GM10847 (cell line): ENCODE measurements around the gene GATD1.

ENCODE experiments used
- POLR2A ChIP-seq: IDR thresholded peaks from 2 replicates; pipeline ENCODE4 v1.6.1; 2011; ENCODE audit not compliant: insufficient read length; ENCODE audit errors: extremely low read depth

The GATD1 gene

GRCh38 chr11:777288-778255, at the start of gene GATD1:
Gene GATD1, minus strand, starts transcription at chr11:777487. Its CDS starts 25 bp downstream, at chr11:777462.
- TF ChIP-seq POLR2A, result peak; percentile 97

DNA sequence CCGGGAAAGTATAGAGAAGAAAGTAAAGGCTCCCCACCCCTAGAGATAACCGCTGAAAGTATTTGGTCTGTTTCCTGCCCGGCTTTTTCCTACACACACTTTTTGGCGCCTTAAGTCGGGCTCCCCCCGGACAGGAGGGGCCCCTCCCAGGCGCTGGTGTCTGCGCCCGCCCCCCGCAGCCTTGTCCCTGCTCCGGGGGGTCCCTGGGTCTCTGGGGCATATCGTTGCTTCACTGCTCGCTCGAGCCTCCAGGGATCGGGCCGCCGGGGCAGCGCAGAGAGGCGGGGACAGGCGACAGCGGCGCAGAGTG, 49.5 kb upstream of the GATD1 start:
- no peak for TF ChIP-seq POLR2A

DNA sequence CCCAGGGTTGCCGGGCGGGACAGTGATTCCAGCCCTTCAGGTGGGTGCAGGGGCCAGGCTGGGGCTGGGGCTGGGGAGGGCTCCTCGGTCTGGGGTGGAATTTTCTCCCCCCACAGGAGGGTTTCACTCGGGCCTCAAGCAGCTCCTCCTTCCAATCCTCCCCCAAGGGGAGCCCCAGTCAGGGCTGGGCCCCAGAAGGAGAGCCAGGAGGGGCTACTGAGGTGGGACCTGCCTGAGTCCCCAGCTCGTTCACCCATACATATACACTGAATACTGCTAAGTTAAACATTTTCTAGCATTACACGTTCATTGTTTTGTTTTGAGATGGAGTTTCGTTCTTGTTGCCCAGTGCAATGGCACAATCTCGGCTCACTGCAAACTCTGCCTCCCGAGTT, 48.9 kb upstream of the GATD1 start:
- no peak for TF ChIP-seq POLR2A

GRCh38 chr11:825366-826226, 48.3 kb upstream of the GATD1 start:
- no peak for TF ChIP-seq POLR2A

DNA sequence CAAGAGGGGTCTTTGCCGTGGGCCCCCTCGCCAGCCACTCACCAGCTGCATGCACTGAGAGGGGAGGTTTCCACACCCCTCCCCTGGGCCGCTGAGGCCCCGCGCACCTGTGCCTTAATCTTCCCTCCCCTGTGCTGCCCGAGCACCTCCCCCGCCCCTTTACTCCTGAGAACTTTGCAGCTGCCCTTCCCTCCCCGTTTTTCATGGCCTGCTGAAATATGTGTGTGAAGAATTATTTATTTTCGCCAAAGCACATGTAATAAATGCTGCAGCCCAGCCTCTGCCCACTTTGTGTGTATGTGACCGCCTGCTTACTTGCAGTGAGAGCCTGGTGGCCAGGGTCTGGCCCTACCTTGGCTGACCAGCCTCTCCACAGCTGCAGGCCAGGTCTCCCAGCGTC, 47.7 kb upstream of the GATD1 start:
- TF ChIP-seq POLR2A, result no peak

- TF ChIP-seq POLR2A, result no peak
Measured at GRCh38 chr11:824292-824880, 47.1 kb upstream of the GATD1 start.

GRCh38 chr11:823441-824291, 46.4 kb upstream of the GATD1 start:
- TF ChIP-seq POLR2A, result no peak

DNA sequence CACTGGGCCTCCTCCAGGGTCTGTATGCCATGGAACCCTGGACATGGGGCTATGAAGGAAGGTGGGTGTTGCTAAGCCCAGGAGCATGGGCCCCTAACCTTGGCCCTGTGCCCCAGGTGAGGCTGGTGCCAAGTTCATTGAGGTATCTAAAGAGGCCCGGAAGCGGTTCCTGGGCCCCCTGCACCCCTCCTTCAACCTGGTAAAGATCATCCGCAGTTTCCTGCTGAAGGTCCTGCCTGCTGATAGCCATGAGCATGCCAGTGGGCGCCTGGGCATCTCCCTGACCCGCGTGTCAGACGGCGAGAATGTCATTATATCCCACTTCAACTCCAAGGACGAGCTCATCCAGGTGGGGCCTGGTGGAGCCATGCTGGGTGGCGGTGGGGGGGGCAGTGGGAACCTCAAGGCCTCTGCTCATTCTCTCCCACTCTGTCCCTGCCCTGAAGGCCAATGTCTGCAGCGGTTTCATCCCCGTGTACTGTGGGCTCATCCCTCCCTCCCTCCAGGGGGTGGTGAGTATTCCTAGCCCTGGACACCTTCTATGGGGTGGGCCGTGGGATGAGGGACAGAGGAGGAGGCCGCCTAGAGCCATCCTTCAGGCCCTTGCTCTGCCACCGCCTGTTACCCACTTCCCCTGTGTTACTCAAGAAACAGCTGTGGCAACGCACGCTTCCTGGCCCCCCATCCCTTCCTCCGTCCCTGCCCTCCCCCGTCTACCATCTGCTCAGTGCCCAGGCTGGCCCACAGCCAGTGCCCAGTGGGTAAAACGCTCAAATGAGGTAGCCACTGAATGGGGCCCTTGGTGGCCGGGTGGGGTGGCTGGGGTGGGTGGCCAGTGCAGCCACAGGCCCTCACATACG, 44.5 kb upstream of the GATD1 start:
- TF ChIP-seq POLR2A, result no peak

GRCh38 chr11:820655-821511, 43.6 kb upstream of the GATD1 start:
- TF ChIP-seq POLR2A, result no peak

DNA sequence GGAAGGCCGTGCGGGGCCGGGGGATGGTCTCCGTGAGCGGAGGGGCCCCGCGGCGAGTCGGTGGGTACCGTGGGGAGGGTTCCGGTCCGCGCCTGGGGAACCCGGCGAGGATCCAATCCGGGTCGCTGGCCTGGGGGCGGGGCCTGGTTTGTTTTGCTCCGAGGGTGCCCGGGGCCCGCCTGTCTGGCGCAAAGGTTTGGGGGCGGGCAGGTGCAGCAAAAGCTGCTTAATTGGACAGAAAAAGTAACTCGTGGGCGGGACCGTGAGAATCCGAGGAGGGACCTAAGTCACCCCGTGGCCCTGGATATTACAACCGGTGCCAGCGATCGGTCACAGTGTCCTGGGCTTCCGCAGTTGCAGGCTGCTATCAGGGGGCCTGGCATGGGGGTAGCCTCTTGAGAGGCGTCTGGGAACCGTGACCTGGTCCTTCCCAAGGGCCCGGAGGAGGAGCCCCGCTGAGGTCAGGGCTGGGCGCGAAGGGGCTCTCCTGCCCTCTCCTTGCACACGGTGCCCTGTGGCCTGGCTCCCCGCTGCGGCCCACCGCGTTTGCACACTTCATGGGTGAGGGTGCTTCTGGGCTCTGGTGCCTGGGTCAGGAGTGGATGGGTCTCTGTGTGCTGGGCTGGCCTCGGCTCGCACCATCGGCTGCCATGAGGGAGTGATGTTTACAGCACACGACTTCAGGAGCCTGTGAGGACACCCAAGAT, 42.8 kb upstream of the GATD1 start:
- TF ChIP-seq POLR2A, result no peak

DNA sequence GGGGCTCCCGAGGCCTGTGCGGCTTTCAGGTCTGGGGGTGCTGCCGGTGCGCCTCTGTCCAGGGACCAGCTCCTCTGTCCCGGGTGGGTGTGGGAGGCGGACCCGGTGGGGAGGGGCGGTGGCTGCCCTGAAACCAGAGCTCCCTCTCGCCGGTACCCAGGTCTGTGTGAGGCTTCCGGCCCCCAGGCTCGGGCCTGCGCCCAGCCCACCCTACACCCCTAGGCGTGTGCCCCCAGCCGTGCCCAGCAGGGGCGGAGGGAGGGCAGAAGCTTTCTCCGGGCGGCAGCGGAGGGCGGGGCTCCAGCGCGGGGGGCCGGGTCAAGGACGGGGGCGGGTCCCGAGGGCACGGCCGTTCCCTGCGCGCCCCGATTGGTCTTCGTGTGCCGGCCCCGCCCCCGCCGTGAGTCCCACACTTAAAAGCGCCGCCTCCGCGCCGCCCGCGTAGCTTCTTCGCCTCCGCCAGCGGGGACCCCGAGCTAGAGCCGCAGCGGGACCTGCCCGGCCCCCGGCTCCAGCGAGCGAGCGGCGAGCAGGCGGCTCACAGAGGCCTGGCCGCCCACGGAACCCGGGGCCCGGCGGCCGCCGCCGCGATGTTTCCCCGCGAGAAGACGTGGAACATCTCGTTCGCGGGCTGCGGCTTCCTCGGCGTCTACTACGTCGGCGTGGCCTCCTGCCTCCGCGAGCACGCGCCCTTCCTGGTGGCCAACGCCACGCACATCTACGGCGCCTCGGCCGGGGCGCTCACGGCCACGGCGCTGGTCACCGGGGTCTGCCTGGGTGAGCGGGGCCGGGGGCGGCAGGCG, 42.0 kb upstream of the GATD1 start:
- peak; percentile 92 for TF ChIP-seq POLR2A
